Activated T-cell treated with anti-CD3 and anti-CD28 coated beads, Interleukin-2, amount 50 U/mL, for 72 hours (primary cell): ENCODE data around the gene IKZF2. TPM values are rescaled to one million over a fixed set of nuclear protein-coding genes. Genes with fewer than 3 reads are reported as not detected.

Source experiments
- ATAC-seq, 2 donors: fragments of 150-1000 bp; cut with Tn5 transposase; replicated peaks in 1 of 2; 2 replicates each; pipeline ENCODE4 v1.10.0; 2021; ENCODE audit warnings: moderate library complexity in 2 of 2, mild to moderate bottlenecking in 1 of 2
- DNase-seq, 2 donors: peaks; one replicate each; pipeline ENCODE4 v3.0.0; 2021 to 2022; ENCODE audit warnings: mixed read lengths in 1 of 2
- H3K27ac Mint-ChIP-seq: one replicate; pipeline ENCODE4 v1.8.0; 2022; ENCODE audit warnings: mild to moderate bottlenecking, moderate library complexity, mixed read lengths
- H3K27me3 Mint-ChIP-seq: one replicate; pipeline ENCODE4 v1.8.0; 2022; ENCODE audit warnings: low read depth, mixed read lengths
- H3K36me3 Mint-ChIP-seq, 2 donors: one replicate each; pipeline ENCODE4 v1.8.0; 2022; ENCODE audit warnings: mixed read lengths in 2 of 2, mild to moderate bottlenecking in 1 of 2; ENCODE audit not compliant: insufficient read depth in 2 of 2
- H3K4me1 Mint-ChIP-seq: one replicate; pipeline ENCODE4 v1.8.0; 2022; ENCODE audit warnings: low read depth, mixed read lengths
- H3K4me3 Mint-ChIP-seq, 2 donors: one replicate each; pipeline ENCODE4 v1.8.0; 2022; ENCODE audit warnings: mild to moderate bottlenecking in 2 of 2, mixed read lengths in 2 of 2, moderate library complexity in 2 of 2
- H3K9me3 Mint-ChIP-seq, 2 donors: one replicate each; pipeline ENCODE4 v1.8.0; 2022; ENCODE audit warnings: mixed read lengths in 2 of 2
- total RNA-seq, 2 donors: library from RNA; stranded (reverse); gene quantifications; one replicate each; pipeline ENCODE4 v1.2.3, GENCODE V29; 2022

IKZF2 gene
- total RNA-seq = 10 to 100 TPM in 1 of 2 donors, 1 to 10 TPM in 1; 9.8 to 19.1 TPM

- no peaks in the 10 kb centered on the region for H3K9me3 Mint-ChIP-seq
- H3K27me3 Mint-ChIP-seq = peaks cover 27% of the 10 kb centered on the region
- peaks cover 0 to 6% of the 10 kb centered on the region in 2 donors for H3K36me3 Mint-ChIP-seq
- H3K4me1 Mint-ChIP-seq = peaks cover 33% of the 10 kb centered on the region
- peak; percentile 73 to 76 for DNase-seq
- peak within 1 kb of the TSS; percentile 93 to 94 for H3K4me3 Mint-ChIP-seq
- ATAC-seq = peak; percentile 84 to 87
- peak within 1 kb of the TSS; percentile 87 for H3K27ac Mint-ChIP-seq
Measured at GRCh38 chr2:213151437-213152064, at the start of gene IKZF2. Gene IKZF2 (minus strand): TSS chr2:213151612. CDS start chr2:213148629, 2,983 bp downstream.

GRCh38 chr2:213199871-213200270 lies 48.5 kb upstream of the IKZF2 start:
- Mint-ChIP-seq H3K36me3 (no peaks in the 10 kb centered on the region), H3K4me1 (no peaks in the 10 kb centered on the region), H3K9me3 (peaks cover 0 to 5% of the 10 kb centered on the region in 2 donors), H3K27me3 (no peaks in the 10 kb centered on the region), H3K4me3 (no peak overlapping the region), H3K27ac (no peak overlapping the region)
- ATAC-seq (no peak), DNase-seq (no peak)

GRCh38 chr2:213189001-213189899 lies 37.8 kb upstream of the IKZF2 start:
- DNase-seq (no peak), ATAC-seq (no peak)
- Mint-ChIP-seq H3K27ac (no peak overlapping the region), H3K36me3 (no peaks in the 10 kb centered on the region), H3K4me3 (no peak overlapping the region), H3K27me3 (no peaks in the 10 kb centered on the region), H3K4me1 (no peaks in the 10 kb centered on the region), H3K9me3 (no peaks in the 10 kb centered on the region)

- DNase-seq (no peak), ATAC-seq (no peak)
- Mint-ChIP-seq H3K4me3 (no peak overlapping the region), H3K9me3 (no peaks in the 10 kb centered on the region), H3K27ac (no peak overlapping the region), H3K36me3 (no peaks in the 10 kb centered on the region), H3K27me3 (no peaks in the 10 kb centered on the region), H3K4me1 (no peaks in the 10 kb centered on the region)
Measured at GRCh38 chr2:213188533-213188867, 37.1 kb upstream of the IKZF2 start.

GRCh38 chr2:213187833-213188532 lies 36.6 kb upstream of the IKZF2 start:
- Mint-ChIP-seq H3K36me3 (no peaks in the 10 kb centered on the region), H3K4me3 (no peak overlapping the region)
- ATAC-seq = no peak

GRCh38 chr2:213187386-213187785 lies 36.0 kb upstream of the IKZF2 start:
- H3K27me3 Mint-ChIP-seq = no peaks in the 10 kb centered on the region
- no peak overlapping the region for H3K27ac Mint-ChIP-seq
- no peaks in the 10 kb centered on the region for H3K4me1 Mint-ChIP-seq
- H3K36me3 Mint-ChIP-seq = no peaks in the 10 kb centered on the region
- ATAC-seq (no peak), DNase-seq (no peak)
- no peak overlapping the region for H3K4me3 Mint-ChIP-seq
- no peaks in the 10 kb centered on the region for H3K9me3 Mint-ChIP-seq

More at GRCh38 chr2:213187833-213188532, 36.6 kb upstream of the IKZF2 start:
- no peaks in the 10 kb centered on the region for H3K4me1 Mint-ChIP-seq
- H3K9me3 Mint-ChIP-seq = no peaks in the 10 kb centered on the region
- no peak overlapping the region for H3K27ac Mint-ChIP-seq
- H3K27me3 Mint-ChIP-seq = no peaks in the 10 kb centered on the region
- no peak for DNase-seq

GRCh38 chr2:213185147-213185822 lies 33.9 kb upstream of the IKZF2 start:
- Mint-ChIP-seq H3K27ac (no peak overlapping the region), H3K36me3 (no peaks in the 10 kb centered on the region), H3K4me1 (no peaks in the 10 kb centered on the region), H3K27me3 (no peaks in the 10 kb centered on the region), H3K4me3 (no peak overlapping the region), H3K9me3 (no peaks in the 10 kb centered on the region)
- ATAC-seq (no peak), DNase-seq (no peak)

GRCh38 chr2:213181712-213182111 lies 30.3 kb upstream of the IKZF2 start:
- Mint-ChIP-seq H3K4me1 (peaks cover 14% of the 10 kb centered on the region), H3K36me3 (no peaks in the 10 kb centered on the region), H3K27me3 (no peaks in the 10 kb centered on the region), H3K9me3 (no peaks in the 10 kb centered on the region), H3K4me3 (no peak overlapping the region), H3K27ac (no peak overlapping the region)
- no peak for DNase-seq
- ATAC-seq = no peak

GRCh38 chr2:213177679-213178078 lies 26.3 kb upstream of the IKZF2 start:
- Mint-ChIP-seq H3K4me3 (no peak overlapping the region), H3K9me3 (no peaks in the 10 kb centered on the region), H3K27me3 (no peaks in the 10 kb centered on the region), H3K4me1 (peaks cover 14% of the 10 kb centered on the region), H3K27ac (no peak overlapping the region), H3K36me3 (no peaks in the 10 kb centered on the region)
- ATAC-seq (no peak), DNase-seq (no peak)

- Mint-ChIP-seq H3K4me1 (peaks cover 14% of the 10 kb centered on the region), H3K36me3 (no peaks in the 10 kb centered on the region), H3K9me3 (no peaks in the 10 kb centered on the region), H3K4me3 (no peak overlapping the region), H3K27me3 (no peaks in the 10 kb centered on the region), H3K27ac (no peak overlapping the region)
- no peak for DNase-seq
- ATAC-seq = no peak
Measured at GRCh38 chr2:213175673-213176247, 24.3 kb upstream of the IKZF2 start.

GRCh38 chr2:213172641-213173040 lies 21.2 kb upstream of the IKZF2 start:
- no peak overlapping the region for H3K27ac Mint-ChIP-seq
- no peaks in the 10 kb centered on the region for H3K4me1 Mint-ChIP-seq
- ATAC-seq = no peak
- H3K27me3 Mint-ChIP-seq = no peaks in the 10 kb centered on the region
- H3K4me3 Mint-ChIP-seq = no peak overlapping the region
- no peaks in the 10 kb centered on the region for H3K9me3 Mint-ChIP-seq
- no peak for DNase-seq
- no peaks in the 10 kb centered on the region for H3K36me3 Mint-ChIP-seq

GRCh38 chr2:213171147-213171546 lies 19.7 kb upstream of the IKZF2 start:
- no peaks in the 10 kb centered on the region for H3K36me3 Mint-ChIP-seq
- no peak for ATAC-seq
- H3K27me3 Mint-ChIP-seq = no peaks in the 10 kb centered on the region
- no peak overlapping the region for H3K4me3 Mint-ChIP-seq
- H3K4me1 Mint-ChIP-seq = no peaks in the 10 kb centered on the region
- DNase-seq = no peak
- H3K9me3 Mint-ChIP-seq = no peaks in the 10 kb centered on the region
- no peak overlapping the region for H3K27ac Mint-ChIP-seq
